Thymus (tissue), 11 donors: ENCODE results near the gene MAST2. TPM values are rescaled to one million over a fixed set of nuclear protein-coding genes. Genes with fewer than 3 reads are reported as not detected.
A peak's percentile ranks its signal among the peaks of the same experiment; 100 is the strongest.

Source experiments
- DNase-seq, 9 donors: peaks; one replicate each; pipeline ENCODE4 v3.0.0-alpha.2; 2013; ENCODE audit warnings: low spot score in 9 of 9, low read depth in 6 of 9, missing footprints in 1 of 9
- H3K27ac ChIP-seq, 2 donors: one replicate each; pipeline ENCODE4 v1.5.1; 2013; ENCODE audit warnings: control low read depth in 1 of 2, low read depth in 1 of 2, low read length in 1 of 2, mild to moderate bottlenecking in 1 of 2, moderate library complexity in 1 of 2
- H3K27me3 ChIP-seq, 2 donors: one replicate each; pipeline ENCODE4 v1.5.1; 2013; ENCODE audit warnings: low read length in 1 of 2; ENCODE audit not compliant: control insufficient read depth in 2 of 2, insufficient read depth in 1 of 2
- H3K36me3 ChIP-seq, 2 donors: one replicate each; pipeline ENCODE4 v1.5.1; 2013; ENCODE audit warnings: low read length in 1 of 2, mild to moderate bottlenecking in 1 of 2, moderate library complexity in 1 of 2; ENCODE audit not compliant: control insufficient read depth in 2 of 2, insufficient read depth in 2 of 2
- H3K4me1 ChIP-seq, 2 donors: one replicate each; pipeline ENCODE4 v1.5.1; 2013; ENCODE audit warnings: low read length in 2 of 2; ENCODE audit not compliant: control insufficient read depth in 2 of 2, insufficient read depth in 2 of 2
- H3K4me3 ChIP-seq, 2 donors: one replicate each; pipeline ENCODE4 v1.5.1; 2013; ENCODE audit warnings: low read length in 2 of 2, control low read depth in 1 of 2, mild to moderate bottlenecking in 1 of 2
- H3K9me3 ChIP-seq, 2 donors: one replicate each; pipeline ENCODE4 v1.5.1; 2013; ENCODE audit warnings: low read length in 1 of 2, mild to moderate bottlenecking in 1 of 2; ENCODE audit not compliant: control insufficient read depth in 2 of 2, insufficient read depth in 1 of 2
- WGBS: extraction: QIAGEN DNeasy Blood & Tissue Kit; methylation state at CpG from one replicate; pipeline ENCODE4 v1.1.7; 2013; 5-methylcytosine and 5-hydroxymethylcytosine counted together
- polyA plus RNA-seq: library from polyadenylated mRNA; stranded (reverse); fragments of 200-250 nt; gene quantifications from one replicate; pipeline ENCODE4 v1.2.3, GENCODE V29; 2013
- total RNA-seq: library from RNA; stranded (reverse); fragments of 120-200 nt; gene quantifications from one replicate; pipeline ENCODE4 v1.2.4, GENCODE V29; 2013
- donor health status: healthy.

MAST2 gene
- total and polyA plus RNA-seq, 2 donors, result 3.4 to 8.8 TPM

DNA sequence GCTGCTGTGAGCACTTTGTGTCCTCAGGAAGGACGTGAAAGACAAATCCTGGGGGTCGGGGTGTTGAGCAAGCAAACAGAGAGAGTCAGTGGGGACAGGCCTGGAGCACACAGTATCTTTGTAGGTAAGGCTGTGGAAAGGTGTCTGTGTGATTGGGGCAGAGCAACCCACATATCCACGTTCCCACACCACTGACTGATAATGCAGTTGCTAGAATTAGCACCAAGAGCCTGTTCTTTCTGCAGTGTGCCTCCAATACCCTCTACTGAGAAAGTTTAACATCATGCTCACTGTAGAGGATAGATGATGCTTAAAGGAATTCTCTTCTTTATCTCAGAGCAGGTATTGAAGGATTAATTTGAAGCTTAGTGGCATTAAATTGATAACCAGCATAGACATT lies 167.9 kb downstream of the MAST2 start:
- Histone ChIP-seq H3K9me3 (no peaks in the 10 kb centered on the region), H3K27ac (no peak overlapping the region), H3K36me3 (no peaks in the 10 kb centered on the region), H3K27me3 (no peaks in the 10 kb centered on the region), H3K4me1 (peaks cover 4 to 7% of the 10 kb centered on the region in 2 donors), H3K4me3 (no peak overlapping the region)
- WGBS, result 96% methylated on average over 3 of the region's 3 CpGs
- DNase-seq, result no peak

DNA sequence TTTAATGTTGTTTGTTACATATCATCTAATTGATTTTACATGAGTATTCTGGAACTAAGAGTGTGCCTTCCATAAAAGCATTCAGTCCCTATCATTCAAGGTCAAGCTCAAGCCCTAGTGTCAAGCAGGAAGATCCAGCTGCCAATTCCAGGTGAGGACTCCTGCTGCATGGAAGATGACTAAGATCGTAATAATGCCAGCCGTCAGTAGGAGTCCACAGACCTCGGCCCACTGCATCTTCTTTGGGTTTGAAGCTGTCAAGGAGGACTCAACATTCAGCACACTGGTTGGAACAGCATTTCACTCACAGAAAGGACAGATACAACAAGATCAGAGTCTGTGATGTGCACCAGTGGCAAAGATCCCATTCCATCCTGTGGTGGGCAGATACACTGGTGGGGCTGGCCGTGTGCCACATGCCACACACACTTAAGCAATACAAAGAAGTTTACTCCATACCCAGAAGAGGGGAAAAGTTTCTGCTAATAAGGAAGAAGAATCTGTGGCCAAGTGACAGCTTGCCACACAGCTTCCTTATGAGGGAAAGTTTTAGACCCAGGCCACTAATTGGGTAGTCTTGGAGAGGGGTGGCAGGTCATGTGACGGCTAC lies 168.6 kb downstream of the MAST2 start:
- Histone ChIP-seq H3K27ac (no peak overlapping the region), H3K36me3 (no peaks in the 10 kb centered on the region), H3K27me3 (no peaks in the 10 kb centered on the region), H3K4me3 (no peak overlapping the region), H3K9me3 (no peaks in the 10 kb centered on the region), H3K4me1 (peaks cover 4 to 7% of the 10 kb centered on the region in 2 donors)
- over 99% methylated on average over 5 of the region's 5 CpGs for WGBS
- no peak for DNase-seq

DNA sequence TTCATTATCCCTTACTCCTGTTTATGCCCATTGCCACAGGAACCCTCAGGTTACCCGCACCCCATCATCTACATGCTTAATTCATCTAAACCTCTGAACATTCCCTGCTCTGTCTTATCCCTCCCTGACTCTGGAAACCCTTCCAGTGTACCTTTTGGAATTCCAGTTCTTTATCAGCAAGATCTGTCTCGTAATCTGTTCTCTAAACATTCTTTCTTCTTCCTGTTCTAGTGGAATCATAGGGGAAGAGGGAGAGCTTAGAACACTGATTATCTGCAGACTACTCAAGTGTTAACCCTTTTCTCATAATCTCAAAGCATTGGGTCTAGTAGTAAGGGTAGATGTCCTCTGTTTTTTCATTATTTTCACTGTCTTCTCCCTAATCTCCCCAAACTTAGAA lies 169.2 kb downstream of the MAST2 start:
- H3K27ac ChIP-seq, result no peak overlapping the region
- peaks cover 4 to 7% of the 10 kb centered on the region in 2 donors for H3K4me1 ChIP-seq
- H3K27me3 ChIP-seq, result no peaks in the 10 kb centered on the region
- WGBS, result over 99% methylated on average over 2 of the region's 2 CpGs
- no peaks in the 10 kb centered on the region for H3K9me3 ChIP-seq
- H3K4me3 ChIP-seq, result no peak overlapping the region
- DNase-seq, result no peak
- H3K36me3 ChIP-seq, result no peaks in the 10 kb centered on the region

DNA sequence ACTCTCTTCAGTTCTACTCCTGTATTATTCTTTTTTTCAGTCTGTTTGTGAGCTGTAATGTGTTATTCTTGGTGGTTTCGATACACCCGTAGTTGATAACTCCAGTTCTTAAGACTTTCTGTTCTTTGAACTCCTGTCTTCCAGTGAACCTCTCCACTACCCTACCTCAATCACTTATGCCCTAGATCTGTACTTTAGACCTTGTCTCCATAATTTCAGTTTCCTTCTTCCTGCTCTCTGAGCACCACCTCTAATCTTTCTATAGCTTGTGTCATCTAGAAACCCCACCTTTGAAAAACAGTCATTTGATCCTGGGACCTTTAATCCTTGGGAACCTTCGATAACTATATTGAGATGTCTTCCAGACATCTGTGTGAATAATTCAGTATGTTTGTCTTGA lies 169.7 kb downstream of the MAST2 start:
- DNase-seq, result no peak
- H3K4me3 ChIP-seq, result no peak overlapping the region
- no peaks in the 10 kb centered on the region for H3K27me3 ChIP-seq
- H3K36me3 ChIP-seq, result no peaks in the 10 kb centered on the region
- H3K27ac ChIP-seq, result no peak overlapping the region
- H3K9me3 ChIP-seq, result no peaks in the 10 kb centered on the region
- peaks cover 4 to 7% of the 10 kb centered on the region in 2 donors for H3K4me1 ChIP-seq
- WGBS, result 97% methylated on average over 3 of the region's 3 CpGs

DNA sequence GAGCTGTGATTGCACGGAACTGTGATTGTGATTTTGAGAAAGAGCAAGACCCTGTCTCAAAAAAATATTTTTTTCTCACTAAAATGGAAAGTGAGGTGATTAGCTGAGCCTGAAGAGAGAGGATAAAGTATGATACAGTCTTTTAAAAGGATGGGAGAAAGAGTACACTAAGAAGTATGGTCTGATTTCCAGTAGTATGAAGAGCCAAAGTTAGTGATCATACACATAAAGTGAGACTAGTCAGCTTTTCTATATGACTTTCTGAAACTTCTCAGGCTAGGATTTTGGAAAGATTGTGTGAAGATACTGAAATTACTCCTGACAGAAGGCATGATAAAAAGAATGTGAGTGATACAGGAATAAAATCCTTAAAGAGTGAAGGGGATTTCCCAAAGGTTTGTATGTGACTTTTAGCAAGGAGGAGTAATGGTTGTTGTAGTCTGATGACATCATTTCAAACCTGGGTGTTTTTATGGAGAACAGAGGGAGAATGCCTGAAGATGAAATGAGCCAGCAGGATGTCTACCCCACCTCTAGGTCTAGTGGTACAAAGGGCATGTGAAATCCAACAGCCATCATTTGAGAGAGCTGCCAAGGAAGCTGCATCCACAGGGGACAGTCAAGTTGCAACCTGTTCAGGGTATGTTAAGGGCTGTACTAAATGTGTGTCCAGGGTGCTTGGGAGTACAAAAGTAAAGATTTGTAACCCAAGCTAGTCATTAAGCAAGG lies 171.3 kb downstream of the MAST2 start:
- Histone ChIP-seq H3K4me1 (peaks cover 4 to 7% of the 10 kb centered on the region in 2 donors), H3K36me3 (no peaks in the 10 kb centered on the region), H3K27ac (peak overlapping the region in 1 of 2 donors; percentile 24), H3K27me3 (no peaks in the 10 kb centered on the region), H3K4me3 (no peak overlapping the region), H3K9me3 (no peaks in the 10 kb centered on the region)
- DNase-seq, result peak in 1 of 9 donors; percentile 11
- 99% methylated on average over 1 of the region's 1 CpG for WGBS

DNA sequence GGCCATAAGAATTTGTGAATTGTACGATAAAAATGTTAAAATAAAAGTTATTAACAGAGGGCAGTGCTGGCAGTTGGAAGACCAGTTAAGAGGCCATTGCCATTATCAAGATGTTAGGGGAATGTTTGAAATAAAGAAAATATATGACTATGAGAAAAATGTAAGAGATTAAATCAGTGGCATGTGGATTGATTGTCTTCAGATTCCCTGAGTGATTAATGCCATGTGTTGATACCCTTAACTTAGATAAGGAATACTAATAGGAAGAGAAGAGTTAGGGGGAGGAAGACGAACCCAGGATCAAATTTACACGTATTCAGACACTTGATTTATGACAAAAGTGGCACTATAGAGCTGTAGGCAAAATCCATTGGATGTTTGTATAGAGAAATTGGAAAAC lies 173.2 kb downstream of the MAST2 start:
- Histone ChIP-seq H3K27me3 (no peaks in the 10 kb centered on the region), H3K4me1 (peaks cover 4 to 7% of the 10 kb centered on the region in 2 donors), H3K4me3 (no peak overlapping the region), H3K9me3 (peaks cover 0 to 3% of the 10 kb centered on the region in 2 donors), H3K27ac (no peak overlapping the region), H3K36me3 (no peaks in the 10 kb centered on the region)
- WGBS, result 98% methylated on average over 3 of the region's 3 CpGs
- DNase-seq, result no peak

DNA sequence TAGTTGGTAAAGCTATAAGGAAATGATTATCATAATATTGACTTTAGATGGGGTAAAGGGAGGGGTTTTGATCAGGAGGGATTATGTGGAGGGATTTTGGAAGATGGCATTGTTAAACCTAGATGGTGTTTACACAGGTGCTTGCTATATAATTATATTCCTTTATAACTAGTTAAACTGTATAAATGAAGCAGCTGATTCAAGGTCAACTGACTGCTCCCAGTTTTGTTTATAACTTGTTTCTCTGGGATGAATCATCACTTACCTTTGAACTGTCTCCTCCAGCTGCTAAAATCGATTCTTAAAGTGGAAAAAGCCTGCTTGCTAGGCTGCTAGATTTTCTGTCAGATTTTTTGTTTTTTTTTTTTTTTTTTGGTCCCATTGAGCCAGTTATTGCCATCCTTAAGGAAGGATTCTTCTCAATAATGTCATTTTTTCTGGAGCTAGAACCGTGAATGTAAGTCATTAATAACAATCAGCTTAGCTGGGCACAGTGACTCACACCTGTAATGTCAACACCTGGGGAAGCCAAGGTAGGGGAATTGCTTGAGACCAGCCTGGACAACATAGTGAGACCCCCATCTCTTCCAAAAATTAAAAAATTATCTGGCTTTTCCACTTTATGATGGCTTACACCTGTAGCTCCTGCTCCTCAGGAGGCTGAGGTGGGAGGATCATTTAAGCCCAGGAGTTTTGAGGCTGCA lies 175.8 kb downstream of the MAST2 start:
- DNase-seq, result no peak
- Histone ChIP-seq H3K9me3 (peaks cover 0 to 3% of the 10 kb centered on the region in 2 donors), H3K36me3 (no peaks in the 10 kb centered on the region), H3K27me3 (no peaks in the 10 kb centered on the region), H3K4me3 (no peak overlapping the region), H3K4me1 (peaks cover 2% of the 10 kb centered on the region in 2 donors), H3K27ac (no peak overlapping the region)
- WGBS, result 99% methylated on average over 2 of the region's 2 CpGs

DNA sequence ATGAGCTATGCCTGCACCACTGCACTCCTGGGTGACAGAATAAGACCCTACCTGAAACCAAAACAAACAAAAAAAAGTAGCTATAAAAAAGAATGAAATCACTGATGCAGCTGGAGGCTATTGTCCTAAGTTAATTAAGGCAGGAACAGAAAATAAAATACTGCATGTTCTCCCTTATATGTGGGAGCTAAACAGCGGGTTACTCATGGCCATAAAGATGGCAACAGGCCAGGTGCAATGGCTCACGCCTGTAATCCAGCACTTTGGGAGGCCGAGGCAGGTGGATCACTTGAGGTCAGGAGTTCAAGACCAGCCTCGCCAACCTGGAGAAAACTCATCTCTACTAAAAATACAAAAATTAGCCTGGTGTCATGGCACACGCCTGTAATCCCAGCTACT lies 176.4 kb downstream of the MAST2 start:
- peaks cover 0 to 2% of the 10 kb centered on the region in 2 donors for H3K4me1 ChIP-seq
- peaks cover 0 to 3% of the 10 kb centered on the region in 2 donors for H3K9me3 ChIP-seq
- DNase-seq, result no peak
- no peaks in the 10 kb centered on the region for H3K36me3 ChIP-seq
- no peak overlapping the region for H3K4me3 ChIP-seq
- 98% methylated on average over 5 of the region's 5 CpGs for WGBS
- H3K27ac ChIP-seq, result no peak overlapping the region
- no peaks in the 10 kb centered on the region for H3K27me3 ChIP-seq

DNA sequence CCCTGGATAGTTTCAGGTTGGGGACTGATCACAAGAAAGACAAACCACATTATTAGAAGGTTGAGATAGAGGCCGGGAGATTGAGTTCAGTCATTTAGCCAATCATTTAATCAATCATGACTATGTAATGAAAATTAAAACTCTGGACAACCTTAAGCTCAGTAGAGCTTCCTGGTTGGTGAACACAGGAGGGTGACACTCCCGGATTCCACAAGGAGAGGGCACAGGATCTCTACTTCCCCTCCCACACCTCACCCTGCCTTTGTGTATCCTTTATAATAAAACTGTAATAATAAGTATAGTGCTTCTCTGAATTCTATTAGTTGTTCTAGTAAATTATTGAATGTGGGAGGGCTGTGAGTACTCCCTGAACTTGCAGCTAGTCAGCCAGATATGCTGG lies 178.9 kb downstream of the MAST2 start:
- Histone ChIP-seq H3K4me1 (no peaks in the 10 kb centered on the region), H3K36me3 (no peaks in the 10 kb centered on the region), H3K27ac (no peak overlapping the region), H3K27me3 (no peaks in the 10 kb centered on the region), H3K4me3 (no peak overlapping the region), H3K9me3 (peaks cover 0 to 3% of the 10 kb centered on the region in 2 donors)
- no peak for DNase-seq
- WGBS, result 98% methylated on average over 2 of the region's 2 CpGs
